Mesothelial cell of epicardium (in vitro differentiated cells): Measurements from ENCODE around the gene GLI2. TPM values are rescaled to one million over a fixed set of nuclear protein-coding genes. Genes with fewer than 3 reads are reported as not detected.
A peak's percentile ranks its signal among the peaks of the same experiment; 100 is the strongest.

ENCODE experiments used
- DNase-seq, 2 experiments: peaks; one replicate each; pipeline ENCODE4 v3.0.0; 2021; ENCODE audit warnings: low spot score in 2 of 2; ENCODE audit not compliant: unreplicated experiment in 2 of 2
- H3K27ac Mint-ChIP-seq: 2 replicates; pipeline ENCODE4 v1.8.0; 2021; ENCODE audit warnings: mixed read lengths
- H3K27me3 Mint-ChIP-seq: 2 replicates; pipeline ENCODE4 v1.8.0; 2021; ENCODE audit warnings: low read depth, mixed read lengths
- H3K36me3 Mint-ChIP-seq: 2 replicates; pipeline ENCODE4 v1.8.0; 2021; ENCODE audit warnings: mixed read lengths
- H3K4me1 Mint-ChIP-seq: 2 replicates; pipeline ENCODE4 v1.8.0; 2021; ENCODE audit warnings: mixed read lengths
- H3K4me3 Mint-ChIP-seq: 2 replicates; pipeline ENCODE4 v1.8.0; 2021; ENCODE audit warnings: mild to moderate bottlenecking, moderate library complexity, mixed read lengths
- H3K9me3 Mint-ChIP-seq: 2 replicates; pipeline ENCODE4 v1.8.0; 2021; ENCODE audit warnings: mixed read lengths
- total RNA-seq: library from RNA; stranded (reverse); gene quantifications from 3 replicates; pipeline ENCODE4 v1.2.1, GENCODE V29; 2021
- TF ChIP-seq, protein P1 (sequence below): fragments of 200-600 bp; sonication (generic); IDR thresholded peaks from one replicate; pipeline ENCODE4 v1.5.0; 2021; ENCODE audit warnings: antibody characterized with exemption; ENCODE audit not compliant: unreplicated experiment

Gene GLI2
- 65.3 to 67.0 TPM (median 65.6 TPM) in 3 replicates for total RNA-seq

GRCh38 chr2:120735746-120736170 is at the start of gene GLI2:
Gene GLI2, plus strand, starts transcription at chr2:120735868. Its CDS starts 61,453 bp downstream, at chr2:120797321.
- Mint-ChIP-seq H3K4me3 (peak within 1 kb of the TSS; percentile 89), H3K27me3 (no peaks in the 10 kb centered on the region), H3K9me3 (no peaks in the 10 kb centered on the region), H3K36me3 (no peaks in the 10 kb centered on the region), H3K4me1 (peaks cover 53% of the 10 kb centered on the region), H3K27ac (peak within 1 kb of the TSS; percentile 98)
- DNase-seq: peak; percentile 75 to 87
- TF ChIP-seq, protein P1, sequence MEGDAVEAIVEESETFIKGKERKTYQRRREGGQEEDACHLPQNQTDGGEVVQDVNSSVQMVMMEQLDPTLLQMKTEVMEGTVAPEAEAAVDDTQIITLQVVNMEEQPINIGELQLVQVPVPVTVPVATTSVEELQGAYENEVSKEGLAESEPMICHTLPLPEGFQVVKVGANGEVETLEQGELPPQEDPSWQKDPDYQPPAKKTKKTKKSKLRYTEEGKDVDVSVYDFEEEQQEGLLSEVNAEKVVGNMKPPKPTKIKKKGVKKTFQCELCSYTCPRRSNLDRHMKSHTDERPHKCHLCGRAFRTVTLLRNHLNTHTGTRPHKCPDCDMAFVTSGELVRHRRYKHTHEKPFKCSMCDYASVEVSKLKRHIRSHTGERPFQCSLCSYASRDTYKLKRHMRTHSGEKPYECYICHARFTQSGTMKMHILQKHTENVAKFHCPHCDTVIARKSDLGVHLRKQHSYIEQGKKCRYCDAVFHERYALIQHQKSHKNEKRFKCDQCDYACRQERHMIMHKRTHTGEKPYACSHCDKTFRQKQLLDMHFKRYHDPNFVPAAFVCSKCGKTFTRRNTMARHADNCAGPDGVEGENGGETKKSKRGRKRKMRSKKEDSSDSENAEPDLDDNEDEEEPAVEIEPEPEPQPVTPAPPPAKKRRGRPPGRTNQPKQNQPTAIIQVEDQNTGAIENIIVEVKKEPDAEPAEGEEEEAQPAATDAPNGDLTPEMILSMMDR: peak; percentile 66

GRCh38 chr2:120685974-120686297 is 49.7 kb upstream of the GLI2 start:
- TF ChIP-seq, protein P1: no peak
- Mint-ChIP-seq H3K27me3 (peaks cover 58% of the 10 kb centered on the region), H3K4me1 (peaks cover 7% of the 10 kb centered on the region), H3K36me3 (no peaks in the 10 kb centered on the region), H3K27ac (no peak overlapping the region), H3K9me3 (no peaks in the 10 kb centered on the region), H3K4me3 (no peak overlapping the region)
- DNase-seq: no peak

DNA sequence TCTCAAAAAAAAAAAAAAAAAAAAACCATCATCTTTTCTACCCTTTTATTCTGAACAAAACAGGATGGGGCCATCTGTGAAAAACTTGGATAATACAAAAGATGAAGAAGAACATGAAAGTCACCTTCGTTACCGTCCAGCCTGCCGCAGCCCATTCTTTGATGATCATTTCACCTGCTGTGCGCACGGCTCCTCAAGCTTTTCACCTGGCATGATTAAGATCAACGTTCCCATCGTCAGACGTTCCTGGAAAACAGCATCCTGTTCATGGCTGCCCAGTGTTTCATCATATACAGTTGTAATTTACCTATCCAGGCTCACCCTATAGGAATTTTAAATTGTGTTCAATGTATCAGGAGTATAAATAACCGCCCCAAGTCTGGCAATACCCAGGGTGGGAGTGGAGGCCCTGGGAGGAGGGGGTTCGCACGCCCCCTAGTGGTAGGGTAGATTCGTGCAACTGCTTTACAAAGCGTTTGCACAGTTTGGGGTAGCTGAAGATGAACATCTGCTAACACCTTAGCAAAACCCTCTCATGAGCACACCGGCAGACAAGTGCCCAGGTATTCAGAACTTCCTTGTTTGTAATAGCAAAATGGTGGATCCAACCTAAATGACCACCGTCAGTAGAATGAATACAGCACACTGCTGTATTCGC is 49.0 kb upstream of the GLI2 start:
- peaks cover 7% of the 10 kb centered on the region for H3K4me1 Mint-ChIP-seq
- no peak overlapping the region for H3K4me3 Mint-ChIP-seq
- peaks cover 53% of the 10 kb centered on the region for H3K27me3 Mint-ChIP-seq
- H3K27ac Mint-ChIP-seq: no peak overlapping the region
- TF ChIP-seq, protein P1: peak; percentile 52
- H3K36me3 Mint-ChIP-seq: no peaks in the 10 kb centered on the region
- H3K9me3 Mint-ChIP-seq: no peaks in the 10 kb centered on the region
- no peak for DNase-seq

DNA sequence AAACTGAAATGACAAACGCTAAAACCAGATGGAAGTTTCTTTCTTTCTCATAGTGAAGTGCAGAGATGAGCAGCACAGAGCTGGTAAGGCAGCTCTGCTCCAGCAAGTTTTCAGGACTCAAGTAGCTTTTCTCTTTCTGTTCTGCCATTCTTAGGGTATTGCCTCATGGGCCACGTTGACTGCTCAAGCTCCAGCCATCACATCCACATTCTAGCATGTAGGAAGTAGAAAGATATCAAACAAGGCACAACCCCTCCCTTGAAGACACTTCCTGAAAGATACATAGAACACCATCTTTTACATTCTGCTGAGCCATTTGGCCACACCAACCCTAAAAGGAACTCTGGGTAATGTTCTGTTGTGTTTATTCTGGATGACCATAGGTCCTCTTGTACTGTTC is 48.5 kb upstream of the GLI2 start:
- TF ChIP-seq, protein P1: no peak

DNA sequence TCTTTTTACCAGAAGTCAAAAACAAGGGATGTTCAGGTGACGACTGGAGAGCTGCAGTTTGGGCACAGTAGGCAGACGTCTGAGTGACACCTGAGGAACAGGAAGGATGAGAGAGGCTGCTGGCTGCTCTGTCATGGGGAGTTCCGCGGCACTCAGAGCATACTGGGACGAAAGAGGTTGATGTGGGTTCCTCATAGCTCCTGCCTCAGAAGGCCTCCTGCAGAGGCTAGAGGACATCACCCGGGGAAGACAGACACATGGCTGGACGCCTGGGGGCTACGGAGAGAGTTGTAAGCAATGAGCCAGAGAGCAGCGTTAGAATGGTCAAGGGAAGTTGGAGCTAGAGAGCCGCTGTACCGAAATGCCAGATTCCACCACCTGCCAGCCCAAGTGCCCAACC is 45.1 kb upstream of the GLI2 start:
- TF ChIP-seq, protein P1: no peak
- H3K27me3 Mint-ChIP-seq: peaks cover 61% of the 10 kb centered on the region
- no peak overlapping the region for H3K4me3 Mint-ChIP-seq
- H3K27ac Mint-ChIP-seq: no peak overlapping the region
- no peaks in the 10 kb centered on the region for H3K36me3 Mint-ChIP-seq
- peaks cover 2% of the 10 kb centered on the region for H3K4me1 Mint-ChIP-seq
- no peak for DNase-seq
- no peaks in the 10 kb centered on the region for H3K9me3 Mint-ChIP-seq

More for the DNA sequence above, 48.5 kb upstream of the GLI2 start:
- no peaks in the 10 kb centered on the region for H3K36me3 Mint-ChIP-seq
- no peak overlapping the region for H3K4me3 Mint-ChIP-seq
- no peak for DNase-seq
- H3K4me1 Mint-ChIP-seq: peaks cover 7% of the 10 kb centered on the region
- no peak overlapping the region for H3K27ac Mint-ChIP-seq
- no peaks in the 10 kb centered on the region for H3K9me3 Mint-ChIP-seq
- H3K27me3 Mint-ChIP-seq: peaks cover 51% of the 10 kb centered on the region

- DNase-seq: no peak
- TF ChIP-seq, protein P1: no peak
- Mint-ChIP-seq H3K36me3 (no peaks in the 10 kb centered on the region), H3K4me1 (peaks cover 2% of the 10 kb centered on the region), H3K9me3 (no peaks in the 10 kb centered on the region), H3K27ac (no peak overlapping the region), H3K4me3 (no peak overlapping the region), H3K27me3 (peaks cover 66% of the 10 kb centered on the region)
These were observed 44.3 kb upstream of the GLI2 start for GRCh38 chr2:120691410-120691809.
